Fibroblast of lung (primary cell): ENCODE data around the gene ZNF516.

ENCODE experiments used
- EZH2 ChIP-seq: IDR thresholded peaks from 2 replicates; pipeline ENCODE4 v1.5.1; 2012; ENCODE audit warnings: low read length, control low read depth, mild to moderate bottlenecking; ENCODE audit errors: missing control alignments
- TF ChIP-seq, protein P1 (sequence below), 2 donors: IDR thresholded peaks in 1 of 2; conservative IDR thresholded peaks in 1 of 2; 1 replicate in 1 of 2; 2 replicates in 1 of 2; pipeline ENCODE4 v1.5.1; 2011 to 2012; ENCODE audit warnings: low read length in 2 of 2, control low read depth in 1 of 2, inconsistent platforms in 1 of 2, low read depth in 1 of 2, mild to moderate bottlenecking in 1 of 2

DNA sequence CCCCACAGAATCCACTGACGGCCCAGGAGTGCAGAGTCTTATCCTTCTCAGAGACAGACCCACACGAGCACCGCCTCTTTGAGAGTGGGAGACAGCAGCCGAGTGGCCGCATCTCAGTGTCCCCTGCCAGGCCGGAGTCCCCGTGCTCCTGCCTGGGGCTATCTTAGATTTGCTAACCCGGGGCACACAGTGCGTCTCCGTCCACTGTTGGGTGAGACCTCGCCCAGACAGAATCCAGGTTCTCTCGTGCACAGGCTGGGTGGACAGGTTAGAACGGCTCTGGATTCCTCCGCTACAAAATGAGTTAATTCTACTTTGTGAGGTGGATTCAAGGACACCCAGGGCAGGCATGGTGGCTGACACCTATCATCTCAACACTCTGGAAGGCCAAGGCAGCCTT, 88.3 kb downstream of the ZNF516 start:
- TF ChIP-seq, protein P1, sequence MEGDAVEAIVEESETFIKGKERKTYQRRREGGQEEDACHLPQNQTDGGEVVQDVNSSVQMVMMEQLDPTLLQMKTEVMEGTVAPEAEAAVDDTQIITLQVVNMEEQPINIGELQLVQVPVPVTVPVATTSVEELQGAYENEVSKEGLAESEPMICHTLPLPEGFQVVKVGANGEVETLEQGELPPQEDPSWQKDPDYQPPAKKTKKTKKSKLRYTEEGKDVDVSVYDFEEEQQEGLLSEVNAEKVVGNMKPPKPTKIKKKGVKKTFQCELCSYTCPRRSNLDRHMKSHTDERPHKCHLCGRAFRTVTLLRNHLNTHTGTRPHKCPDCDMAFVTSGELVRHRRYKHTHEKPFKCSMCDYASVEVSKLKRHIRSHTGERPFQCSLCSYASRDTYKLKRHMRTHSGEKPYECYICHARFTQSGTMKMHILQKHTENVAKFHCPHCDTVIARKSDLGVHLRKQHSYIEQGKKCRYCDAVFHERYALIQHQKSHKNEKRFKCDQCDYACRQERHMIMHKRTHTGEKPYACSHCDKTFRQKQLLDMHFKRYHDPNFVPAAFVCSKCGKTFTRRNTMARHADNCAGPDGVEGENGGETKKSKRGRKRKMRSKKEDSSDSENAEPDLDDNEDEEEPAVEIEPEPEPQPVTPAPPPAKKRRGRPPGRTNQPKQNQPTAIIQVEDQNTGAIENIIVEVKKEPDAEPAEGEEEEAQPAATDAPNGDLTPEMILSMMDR (conservative IDR thresholded peaks at IDR 0.05 in 1 of 2, IDR thresholded peaks at IDR 0.05 in 1 of 2; ENCODE audit: low read depth in 1 of 2, low read length in 2 of 2), result no peak
- TF ChIP-seq EZH2, result no peak
